HUES48 (cell line): ENCODE results near the gene TIMP4.
A peak's percentile ranks its signal among the peaks of the same experiment; 100 is the strongest.

ENCODE experiments used
- H3K27ac ChIP-seq: one replicate; pipeline ENCODE4 v1.7.0; 2013; ENCODE audit warnings: low read depth, low read length, inconsistent platforms
- H3K27me3 ChIP-seq: 2 replicates; pipeline ENCODE4 v1.6.1; 2013; ENCODE audit warnings: mild to moderate bottlenecking, low read length; ENCODE audit not compliant: control insufficient read depth, insufficient read depth
- H3K36me3 ChIP-seq: 2 replicates; pipeline ENCODE4 v1.6.1; 2013; ENCODE audit warnings: low read length; ENCODE audit not compliant: control insufficient read depth, insufficient read depth
- H3K4me1 ChIP-seq: 2 replicates; pipeline ENCODE4 v1.6.1; 2013; ENCODE audit warnings: mild to moderate bottlenecking, low read length; ENCODE audit not compliant: control insufficient read depth, insufficient read depth
- H3K4me3 ChIP-seq: 2 replicates; pipeline ENCODE4 v1.5.1; 2013; ENCODE audit warnings: mild to moderate bottlenecking, low read depth, low read length
- H3K9ac ChIP-seq: 2 replicates; pipeline ENCODE4 v1.6.1; 2013; ENCODE audit warnings: mild to moderate bottlenecking, low read depth, low read length, moderate library complexity
- H3K9me3 ChIP-seq: 2 replicates; pipeline ENCODE4 v1.6.1; 2013; ENCODE audit warnings: low read length; ENCODE audit not compliant: control insufficient read depth, insufficient read depth

The TIMP4 gene

DNA sequence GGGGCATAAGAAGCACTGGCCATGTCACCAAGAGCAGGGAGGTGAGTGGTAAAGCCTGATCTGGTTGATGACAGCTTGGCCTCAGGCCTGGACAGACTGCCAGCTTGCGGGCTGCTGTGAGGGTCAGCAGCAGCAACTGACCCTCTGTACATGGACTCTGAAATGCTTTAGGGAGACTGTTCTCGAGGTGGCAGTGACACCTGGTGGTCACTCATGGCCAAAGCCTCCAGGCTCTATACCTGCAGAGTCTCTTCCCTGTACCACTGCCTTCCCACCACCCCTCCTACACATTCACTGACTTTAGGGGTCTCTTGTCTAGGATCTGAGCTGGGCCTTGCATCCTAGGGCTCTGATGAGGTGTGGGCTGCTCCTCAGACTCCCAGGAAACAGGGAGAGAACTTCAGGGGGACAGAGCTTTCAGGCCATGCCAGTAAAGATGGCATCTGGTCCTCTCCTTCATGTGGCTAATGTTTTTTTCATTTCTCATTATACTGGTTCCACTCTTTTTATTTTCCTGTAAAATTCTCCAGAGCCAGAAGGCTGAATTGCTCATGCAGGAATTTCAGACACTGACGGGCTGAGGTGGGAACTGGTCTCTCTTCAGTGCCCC is 17.2 kb upstream of the TIMP4 start:
- Histone ChIP-seq H3K27ac (no peak overlapping the region), H3K4me1 (no peaks in the 10 kb centered on the region), H3K4me3 (no peak overlapping the region), H3K9me3 (peaks cover 21% of the 10 kb centered on the region), H3K9ac (no peak overlapping the region), H3K27me3 (no peaks in the 10 kb centered on the region), H3K36me3 (no peaks in the 10 kb centered on the region; the same call in 1 of the 2 replicates)

DNA sequence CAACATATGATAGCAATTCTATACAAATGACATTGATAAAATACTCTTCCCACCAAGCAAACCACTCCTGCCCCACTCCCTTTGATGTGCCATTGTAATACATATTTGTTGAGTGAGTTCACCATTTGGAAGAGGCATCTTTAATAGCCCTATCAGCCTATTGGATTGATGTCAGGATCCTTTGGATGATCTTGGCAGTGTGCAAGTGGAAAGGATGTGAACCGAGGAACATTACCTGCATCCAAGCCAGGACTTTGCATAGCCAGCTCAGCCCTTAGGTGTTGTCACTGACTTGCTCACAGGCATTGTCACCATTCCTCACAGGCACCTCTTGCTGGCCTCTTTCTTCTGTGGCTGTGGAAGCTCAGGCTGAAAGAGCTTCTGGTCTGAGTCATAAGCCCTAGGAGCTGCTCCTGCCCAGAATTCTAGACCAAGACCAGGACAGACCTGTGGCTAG is 16.5 kb upstream of the TIMP4 start:
- no peaks in the 10 kb centered on the region for H3K27me3 ChIP-seq
- no peaks in the 10 kb centered on the region; the same call in 1 of the 2 replicates for H3K36me3 ChIP-seq
- H3K4me3 ChIP-seq = no peak overlapping the region
- no peak overlapping the region for H3K27ac ChIP-seq
- no peak overlapping the region for H3K9ac ChIP-seq
- H3K9me3 ChIP-seq = peaks cover 21% of the 10 kb centered on the region
- no peaks in the 10 kb centered on the region for H3K4me1 ChIP-seq

DNA sequence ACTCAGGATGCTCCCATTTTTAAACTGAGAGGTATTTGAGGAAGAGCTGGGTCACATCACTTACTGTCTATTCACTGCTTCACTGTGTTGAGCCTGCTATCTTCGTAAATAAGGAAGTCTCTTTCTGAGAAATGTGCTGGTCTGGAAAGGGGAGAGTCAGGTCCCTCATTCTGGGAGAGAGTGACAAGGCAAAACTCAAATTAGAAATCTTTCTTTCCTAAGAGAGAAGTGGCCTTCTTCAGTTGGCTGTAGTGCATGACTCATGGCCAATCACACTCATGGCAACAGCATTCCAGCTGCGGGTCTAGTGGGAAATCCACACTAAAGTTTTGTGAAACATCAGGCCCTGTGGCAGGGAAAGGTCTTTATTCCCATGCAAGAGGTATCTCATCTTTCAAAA is 11.5 kb upstream of the TIMP4 start:
- H3K4me1 ChIP-seq = no peaks in the 10 kb centered on the region
- no peak overlapping the region for H3K9ac ChIP-seq
- H3K9me3 ChIP-seq = peaks cover 21% of the 10 kb centered on the region
- no peaks in the 10 kb centered on the region for H3K27me3 ChIP-seq
- no peak overlapping the region for H3K4me3 ChIP-seq
- no peaks in the 10 kb centered on the region; the same call in 1 of the 2 replicates for H3K36me3 ChIP-seq
- H3K27ac ChIP-seq = no peak overlapping the region

DNA sequence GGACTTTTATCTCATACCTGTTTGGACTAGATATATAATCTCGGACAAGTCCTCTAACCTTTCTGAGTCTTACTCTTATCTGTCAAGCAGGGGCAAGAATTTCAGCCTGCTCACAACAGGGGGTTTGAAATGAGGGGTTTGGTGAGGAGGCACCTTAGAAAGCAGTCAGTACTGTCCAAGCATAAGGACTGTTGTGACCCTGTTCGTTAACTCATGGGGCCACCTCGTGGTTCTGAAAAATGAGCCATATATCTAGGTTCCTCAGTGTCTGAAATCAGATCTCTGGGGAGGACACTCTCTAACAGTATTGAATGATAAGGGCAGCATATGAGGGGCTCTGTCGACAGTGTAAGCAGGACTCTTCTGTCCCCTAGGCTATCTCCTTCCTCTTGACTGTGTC is 7.2 kb upstream of the TIMP4 start:
- H3K36me3 ChIP-seq = no peaks in the 10 kb centered on the region
- H3K4me1 ChIP-seq = peaks cover 6% of the 10 kb centered on the region
- no peak overlapping the region for H3K27ac ChIP-seq
- H3K9me3 ChIP-seq = no peaks in the 10 kb centered on the region
- H3K4me3 ChIP-seq = no peak overlapping the region
- H3K9ac ChIP-seq = no peak overlapping the region
- H3K27me3 ChIP-seq = no peaks in the 10 kb centered on the region

DNA sequence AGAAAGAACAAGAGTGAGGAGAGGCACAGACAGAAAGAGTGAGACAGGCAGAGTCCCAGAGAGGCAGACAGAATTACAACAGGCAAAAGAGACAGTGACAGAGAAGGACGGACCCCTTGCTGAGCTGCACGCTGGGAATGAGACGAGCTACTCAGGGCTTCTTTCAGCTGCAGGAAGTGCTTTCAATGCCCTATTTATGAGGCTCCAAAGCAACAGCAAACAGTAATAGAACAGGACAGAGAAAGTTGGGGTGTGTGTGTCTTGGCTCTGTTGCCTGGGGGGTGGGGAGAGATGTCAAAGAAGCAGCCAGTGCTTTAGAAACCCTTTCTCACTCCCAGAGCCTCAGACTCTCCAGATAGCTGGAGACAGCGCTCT is 502 bp upstream of the TIMP4 start:
- Histone ChIP-seq H3K27ac (peak overlapping the region; percentile 95), H3K36me3 (peaks cover 12% of the 10 kb centered on the region; the same call in 1 of the 2 replicates), H3K4me1 (peaks cover 43% of the 10 kb centered on the region), H3K9me3 (no peaks in the 10 kb centered on the region), H3K9ac (peak overlapping the region; percentile 60), H3K27me3 (no peaks in the 10 kb centered on the region), H3K4me3 (peak overlapping the region; percentile 65)

DNA sequence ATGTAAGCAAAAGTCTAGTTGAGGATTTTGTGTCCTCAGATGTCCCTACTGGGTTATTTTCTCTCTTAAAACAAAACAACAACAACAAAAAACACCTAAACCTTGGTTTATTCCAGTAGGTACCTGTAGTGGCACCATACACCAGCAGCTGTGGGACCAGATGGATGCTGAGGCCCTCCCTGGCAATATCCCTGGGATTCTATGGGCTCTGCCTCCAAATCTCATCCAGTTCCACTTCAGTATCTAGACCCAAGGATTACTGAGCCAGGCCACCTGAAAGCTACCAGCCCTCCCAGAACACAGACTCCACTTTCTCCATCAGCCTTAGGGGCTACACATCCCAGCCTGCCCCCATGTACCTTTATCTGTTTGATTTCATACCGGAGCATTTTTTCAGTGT is 1.7 kb downstream of the TIMP4 start:
- H3K9ac ChIP-seq = no peak overlapping the region
- peaks cover 32% of the 10 kb centered on the region for H3K36me3 ChIP-seq
- H3K4me1 ChIP-seq = peaks cover 43% of the 10 kb centered on the region
- no peak overlapping the region for H3K27ac ChIP-seq
- no peaks in the 10 kb centered on the region for H3K27me3 ChIP-seq
- H3K4me3 ChIP-seq = no peak overlapping the region
- no peaks in the 10 kb centered on the region for H3K9me3 ChIP-seq

DNA sequence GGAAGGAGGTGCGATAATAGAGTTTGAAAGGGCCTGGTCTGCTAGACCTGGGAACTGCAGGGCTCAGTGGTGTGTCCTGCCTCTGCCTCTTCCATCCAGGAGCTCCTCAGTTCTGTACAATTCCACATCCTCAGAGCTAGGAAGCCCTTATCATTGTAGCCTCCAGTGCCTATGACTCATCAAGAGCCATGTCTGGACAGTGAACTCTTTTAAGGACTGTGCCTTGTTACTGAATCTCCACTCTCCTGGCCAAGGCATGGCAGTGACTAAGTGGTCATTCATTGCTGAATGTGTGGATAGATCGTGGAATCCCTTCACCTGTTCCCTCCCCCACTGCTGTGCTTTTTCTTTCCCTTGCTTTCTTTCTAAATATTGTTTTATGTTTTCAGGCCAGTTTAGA is 2.9 kb downstream of the TIMP4 start:
- Histone ChIP-seq H3K27me3 (no peaks in the 10 kb centered on the region), H3K9ac (no peak overlapping the region; the same call in 1 of the 2 replicates), H3K9me3 (no peaks in the 10 kb centered on the region), H3K27ac (no peak overlapping the region), H3K4me3 (no peak overlapping the region), H3K36me3 (peaks cover 32% of the 10 kb centered on the region), H3K4me1 (peaks cover 37% of the 10 kb centered on the region)

DNA sequence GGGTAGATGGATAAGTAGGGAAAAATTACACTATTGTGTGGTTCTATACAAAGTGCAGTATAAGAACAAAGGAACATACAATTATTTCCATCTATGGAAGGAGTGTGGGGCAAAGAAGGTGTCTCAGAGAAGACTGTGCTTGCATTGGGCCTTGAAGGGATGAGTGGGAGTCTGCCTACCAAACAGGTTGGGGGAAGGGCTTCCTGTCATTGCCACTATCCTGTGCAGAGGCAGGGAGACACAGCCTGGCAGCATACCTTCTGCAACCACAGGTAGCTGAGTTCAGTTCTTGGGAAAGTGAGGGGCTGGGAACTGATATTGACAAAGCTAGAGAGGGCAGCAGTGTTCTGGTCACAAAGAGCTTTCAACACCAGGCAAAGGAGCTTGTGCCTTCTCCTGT is 3.4 kb downstream of the TIMP4 start:
- peaks cover 31% of the 10 kb centered on the region for H3K4me1 ChIP-seq
- H3K27ac ChIP-seq = no peak overlapping the region
- no peaks in the 10 kb centered on the region for H3K27me3 ChIP-seq
- H3K4me3 ChIP-seq = no peak overlapping the region
- peaks cover 32% of the 10 kb centered on the region for H3K36me3 ChIP-seq
- no peak overlapping the region; the same call in 1 of the 2 replicates for H3K9ac ChIP-seq
- no peaks in the 10 kb centered on the region for H3K9me3 ChIP-seq

DNA sequence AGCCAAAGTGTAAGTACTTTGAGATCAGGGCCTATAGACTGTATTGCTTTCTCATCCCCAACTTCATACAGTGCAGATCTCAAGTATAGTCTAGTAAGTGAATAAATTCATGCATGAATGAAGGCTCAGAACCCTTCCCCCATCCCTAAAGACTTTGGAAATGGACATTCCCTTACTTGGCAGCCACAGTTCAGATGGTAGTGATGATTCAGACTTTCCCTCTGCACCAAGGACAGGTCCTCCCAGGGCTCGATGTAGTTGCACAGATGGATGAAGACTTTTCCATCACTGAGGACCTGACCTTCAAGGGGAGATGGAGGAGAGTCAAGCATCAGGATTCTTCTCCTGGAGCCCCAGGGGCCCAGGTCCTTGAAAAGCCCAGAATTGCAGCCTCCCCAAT is 4.6 kb downstream of the TIMP4 start:
- Histone ChIP-seq H3K27ac (no peak overlapping the region), H3K9ac (no peak overlapping the region), H3K4me3 (no peak overlapping the region), H3K36me3 (peaks cover 32% of the 10 kb centered on the region), H3K9me3 (no peaks in the 10 kb centered on the region), H3K4me1 (peaks cover 21% of the 10 kb centered on the region), H3K27me3 (no peaks in the 10 kb centered on the region)

DNA sequence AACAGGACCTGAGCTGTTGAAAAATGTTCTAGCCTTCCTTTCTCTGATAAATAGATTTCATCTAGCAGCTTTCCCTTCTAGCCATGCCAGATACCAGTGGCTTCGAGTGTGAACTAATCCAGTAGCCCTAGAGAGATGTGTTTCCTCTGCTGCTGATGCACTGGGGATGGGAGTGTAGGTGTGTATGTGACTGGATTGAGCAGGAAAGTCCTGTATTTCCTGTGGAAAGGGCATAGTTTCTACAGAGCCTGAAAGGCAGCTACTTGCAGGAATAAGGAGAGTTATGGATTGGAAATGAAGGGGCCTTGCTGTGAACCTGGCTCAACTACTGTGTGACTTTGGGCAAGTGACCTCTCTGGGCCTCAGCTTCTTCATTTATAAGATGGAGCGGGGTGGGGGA is 8.6 kb downstream of the TIMP4 start:
- Histone ChIP-seq H3K27me3 (no peaks in the 10 kb centered on the region), H3K4me1 (no peaks in the 10 kb centered on the region), H3K9me3 (no peaks in the 10 kb centered on the region), H3K36me3 (peaks cover 24% of the 10 kb centered on the region), H3K27ac (no peak overlapping the region), H3K9ac (no peak overlapping the region), H3K4me3 (no peak overlapping the region)

DNA sequence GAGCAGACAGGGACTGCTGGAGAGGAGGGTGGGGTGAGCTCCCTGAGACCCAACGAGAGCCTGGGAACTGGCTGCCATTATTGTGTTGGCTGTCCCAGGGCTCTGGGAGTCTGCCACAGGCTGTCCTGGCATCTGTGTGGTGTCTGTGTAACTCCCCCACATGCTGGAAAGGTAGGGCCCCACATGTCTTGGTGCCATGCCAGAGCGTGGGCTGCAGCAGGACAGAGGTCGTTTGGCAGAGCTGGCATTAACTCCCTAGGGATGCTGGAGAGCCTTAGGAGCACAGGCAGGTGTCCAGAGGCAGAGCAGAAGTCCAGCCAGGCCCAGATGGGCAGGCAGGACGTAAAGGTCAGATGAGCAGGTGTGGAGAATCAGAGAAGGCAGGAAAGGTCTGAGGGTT is 9.7 kb downstream of the TIMP4 start:
- H3K27me3 ChIP-seq = no peaks in the 10 kb centered on the region
- H3K27ac ChIP-seq = no peak overlapping the region
- no peaks in the 10 kb centered on the region for H3K4me1 ChIP-seq
- no peak overlapping the region for H3K9ac ChIP-seq
- no peak overlapping the region for H3K4me3 ChIP-seq
- H3K9me3 ChIP-seq = no peaks in the 10 kb centered on the region
- peaks cover 18% of the 10 kb centered on the region for H3K36me3 ChIP-seq
